ENCODE results near the gene ZNF91.

DNA sequence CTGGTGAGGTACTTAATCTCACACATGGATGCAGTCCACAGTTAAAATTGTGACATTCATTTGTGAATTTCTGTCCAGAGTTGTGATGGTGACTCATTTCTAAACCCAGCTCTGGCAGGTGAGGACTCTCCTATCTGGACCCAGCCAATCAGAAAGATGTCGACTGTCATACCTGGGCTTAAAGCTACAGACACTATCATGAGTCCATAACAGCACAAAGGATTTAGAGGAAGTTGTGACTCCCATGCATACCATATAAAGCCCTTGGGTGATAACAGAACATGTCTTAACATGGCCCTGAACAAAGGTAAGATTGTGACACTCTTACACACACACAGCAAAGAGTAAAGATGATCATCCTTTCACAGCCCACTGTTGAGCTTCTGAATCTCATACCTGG, 85.3 kb downstream of the ZNF91 start:
- TF ChIP-seq SPI1 (IDR thresholded peaks at IDR 0.05; ENCODE audit: borderline replicate concordance, low read depth) (no peak), POLR2AphosphoS5 (IDR thresholded peaks at IDR 0.05; ENCODE audit: low read depth) (no peak)
- TF ChIP-seq, protein P1, sequence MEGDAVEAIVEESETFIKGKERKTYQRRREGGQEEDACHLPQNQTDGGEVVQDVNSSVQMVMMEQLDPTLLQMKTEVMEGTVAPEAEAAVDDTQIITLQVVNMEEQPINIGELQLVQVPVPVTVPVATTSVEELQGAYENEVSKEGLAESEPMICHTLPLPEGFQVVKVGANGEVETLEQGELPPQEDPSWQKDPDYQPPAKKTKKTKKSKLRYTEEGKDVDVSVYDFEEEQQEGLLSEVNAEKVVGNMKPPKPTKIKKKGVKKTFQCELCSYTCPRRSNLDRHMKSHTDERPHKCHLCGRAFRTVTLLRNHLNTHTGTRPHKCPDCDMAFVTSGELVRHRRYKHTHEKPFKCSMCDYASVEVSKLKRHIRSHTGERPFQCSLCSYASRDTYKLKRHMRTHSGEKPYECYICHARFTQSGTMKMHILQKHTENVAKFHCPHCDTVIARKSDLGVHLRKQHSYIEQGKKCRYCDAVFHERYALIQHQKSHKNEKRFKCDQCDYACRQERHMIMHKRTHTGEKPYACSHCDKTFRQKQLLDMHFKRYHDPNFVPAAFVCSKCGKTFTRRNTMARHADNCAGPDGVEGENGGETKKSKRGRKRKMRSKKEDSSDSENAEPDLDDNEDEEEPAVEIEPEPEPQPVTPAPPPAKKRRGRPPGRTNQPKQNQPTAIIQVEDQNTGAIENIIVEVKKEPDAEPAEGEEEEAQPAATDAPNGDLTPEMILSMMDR (IDR thresholded peaks at IDR 0.05; ENCODE audit: insufficient read depth, low read length) = no peak
- TF ChIP-seq, protein P2, sequence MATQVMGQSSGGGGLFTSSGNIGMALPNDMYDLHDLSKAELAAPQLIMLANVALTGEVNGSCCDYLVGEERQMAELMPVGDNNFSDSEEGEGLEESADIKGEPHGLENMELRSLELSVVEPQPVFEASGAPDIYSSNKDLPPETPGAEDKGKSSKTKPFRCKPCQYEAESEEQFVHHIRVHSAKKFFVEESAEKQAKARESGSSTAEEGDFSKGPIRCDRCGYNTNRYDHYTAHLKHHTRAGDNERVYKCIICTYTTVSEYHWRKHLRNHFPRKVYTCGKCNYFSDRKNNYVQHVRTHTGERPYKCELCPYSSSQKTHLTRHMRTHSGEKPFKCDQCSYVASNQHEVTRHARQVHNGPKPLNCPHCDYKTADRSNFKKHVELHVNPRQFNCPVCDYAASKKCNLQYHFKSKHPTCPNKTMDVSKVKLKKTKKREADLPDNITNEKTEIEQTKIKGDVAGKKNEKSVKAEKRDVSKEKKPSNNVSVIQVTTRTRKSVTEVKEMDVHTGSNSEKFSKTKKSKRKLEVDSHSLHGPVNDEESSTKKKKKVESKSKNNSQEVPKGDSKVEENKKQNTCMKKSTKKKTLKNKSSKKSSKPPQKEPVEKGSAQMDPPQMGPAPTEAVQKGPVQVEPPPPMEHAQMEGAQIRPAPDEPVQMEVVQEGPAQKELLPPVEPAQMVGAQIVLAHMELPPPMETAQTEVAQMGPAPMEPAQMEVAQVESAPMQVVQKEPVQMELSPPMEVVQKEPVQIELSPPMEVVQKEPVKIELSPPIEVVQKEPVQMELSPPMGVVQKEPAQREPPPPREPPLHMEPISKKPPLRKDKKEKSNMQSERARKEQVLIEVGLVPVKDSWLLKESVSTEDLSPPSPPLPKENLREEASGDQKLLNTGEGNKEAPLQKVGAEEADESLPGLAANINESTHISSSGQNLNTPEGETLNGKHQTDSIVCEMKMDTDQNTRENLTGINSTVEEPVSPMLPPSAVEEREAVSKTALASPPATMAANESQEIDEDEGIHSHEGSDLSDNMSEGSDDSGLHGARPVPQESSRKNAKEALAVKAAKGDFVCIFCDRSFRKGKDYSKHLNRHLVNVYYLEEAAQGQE (IDR thresholded peaks at IDR 0.05; ENCODE audit: insufficient replicate concordance, low read depth) = no peak
